ENCODE measurements around the gene CFAP61.

The CFAP61 gene

GRCh38 chr20:20076297-20077065, 24.1 kb downstream of the CFAP61 start:
- no peak for TF ChIP-seq CTCF (IDR thresholded peaks at IDR 0.05; ENCODE audit: borderline replicate concordance, insufficient read depth, low read depth, low read length)
- no peak overlapping the region for H3K4me3 ChIP-seq (ENCODE audit: low read depth, low read length)

GRCh38 chr20:20078041-20078440, 25.7 kb downstream of the CFAP61 start:
- TF ChIP-seq CTCF (IDR thresholded peaks at IDR 0.05; ENCODE audit: borderline replicate concordance, insufficient read depth, low read depth, low read length) = no peak
- H3K4me3 ChIP-seq (ENCODE audit: low read depth, low read length) = no peak overlapping the region

GRCh38 chr20:20079102-20079784, 26.9 kb downstream of the CFAP61 start:
- no peak overlapping the region for H3K4me3 ChIP-seq (ENCODE audit: low read depth, low read length)
- no peak for TF ChIP-seq CTCF (IDR thresholded peaks at IDR 0.05; ENCODE audit: borderline replicate concordance, insufficient read depth, low read depth, low read length)

- no peak overlapping the region for H3K4me3 ChIP-seq (ENCODE audit: low read depth, low read length)
- 0 out of 2 replicates have a peak, but pooled peaks have one; percentile 7 for TF ChIP-seq CTCF (IDR thresholded peaks at IDR 0.05; ENCODE audit: borderline replicate concordance, insufficient read depth, low read depth, low read length)
Observed at GRCh38 chr20:20083807-20084206, 31.5 kb downstream of the CFAP61 start.

- no peak for TF ChIP-seq CTCF (IDR thresholded peaks at IDR 0.05; ENCODE audit: borderline replicate concordance, insufficient read depth, low read depth, low read length)
- H3K4me3 ChIP-seq (ENCODE audit: low read depth, low read length) = no peak overlapping the region
Observed at GRCh38 chr20:20084296-20084752, 32.0 kb downstream of the CFAP61 start.

- no peak for TF ChIP-seq CTCF (IDR thresholded peaks at IDR 0.05; ENCODE audit: borderline replicate concordance, insufficient read depth, low read depth, low read length)
Observed at GRCh38 chr20:20085071-20085470, 32.7 kb downstream of the CFAP61 start.

GRCh38 chr20:20085812-20086211, 33.5 kb downstream of the CFAP61 start:
- TF ChIP-seq CTCF (IDR thresholded peaks at IDR 0.05; ENCODE audit: borderline replicate concordance, insufficient read depth, low read depth, low read length) = no peak
- H3K4me3 ChIP-seq (ENCODE audit: low read depth, low read length) = no peak overlapping the region

More at GRCh38 chr20:20085071-20085470, 32.7 kb downstream of the CFAP61 start:
- no peak overlapping the region for H3K4me3 ChIP-seq (ENCODE audit: low read depth, low read length)
